K562 (cell line): ENCODE results near the gene FOXR1. TPM values are rescaled to one million over a fixed set of nuclear protein-coding genes. Genes with fewer than 3 reads are reported as not detected.

Experiments
- ATF1 ChIP-seq, 2 experiments: fragments of 450-650 bp in 1 of 2; IDR thresholded peaks; 2 replicates each; pipeline ENCODE4 v1.6.1; 2016; ENCODE audit warnings: missing compliant biosample characterization in 1 of 2, missing genetic modification characterization in 1 of 2
- BDP1 ChIP-seq: IDR thresholded peaks from 3 replicates; pipeline ENCODE4 v1.6.1; 2011; ENCODE audit not compliant: insufficient read length, insufficient read depth
- ETV5 ChIP-seq: sonication (generic); formaldehyde crosslinking; IDR thresholded peaks from 2 replicates; pipeline ENCODE4 v1.4.0; 2020; ENCODE audit warnings: low read depth, mild to moderate bottlenecking, missing genetic modification reagents
- FOXA3 ChIP-seq, 2 experiments: fragments of 450-650 bp in 1 of 2; sonication (generic) in 1 of 2; formaldehyde crosslinking; IDR thresholded peaks in 1 of 2; conservative IDR thresholded peaks in 1 of 2; 2 replicates each; pipeline versions ENCODE4 v1.4.0 to v1.8.0; 2020 to 2022; ENCODE audit warnings: mild to moderate bottlenecking in 2 of 2, missing genetic modification reagents in 1 of 2
- FOXK2 ChIP-seq, 2 experiments: fragments of 450-650 bp; IDR thresholded peaks in 1 of 2; conservative IDR thresholded peaks in 1 of 2; 2 replicates each; pipeline ENCODE4 v1.6.1; 2016; ENCODE audit warnings: low read depth in 2 of 2, mild to moderate bottlenecking in 1 of 2
- SMC3 ChIP-seq: conservative IDR thresholded peaks from 2 replicates; pipeline ENCODE4 v1.6.1; 2011; ENCODE audit warnings: low read depth, low read length, improper control_type of control experiment; ENCODE audit not compliant: insufficient read depth
- TAF1 ChIP-seq: IDR thresholded peaks from 2 replicates; pipeline ENCODE4 v1.6.1; 2011; ENCODE audit warnings: mild to moderate bottlenecking, low read length, moderate library complexity; ENCODE audit not compliant: insufficient read depth, control insufficient read depth, severe bottlenecking; ENCODE audit errors: extremely low read depth
- ZFP36 ChIP-seq: fragments of 150-350 bp; IDR thresholded peaks from 2 replicates; pipeline ENCODE4 v1.6.1; 2018; ENCODE audit warnings: low read length, low read depth; ENCODE audit not compliant: partially characterized antibody
- ZFX ChIP-seq: sonication (generic); formaldehyde crosslinking; IDR thresholded peaks from 2 replicates; pipeline ENCODE4 v1.8.0; 2022; ENCODE audit warnings: mild to moderate bottlenecking, missing genetic modification reagents, moderate library complexity
- polyA plus RNA-seq, 8 experiments: library from polyadenylated mRNA; depleted of rRNA in 4 of 8; stranded (reverse) in 5 of 8; unstranded in 3 of 8; fragments of >200 nt; fragmentation: Nextera tagmentation in 2 of 8; fragmentation: Illumina TruSeq in 1 of 8; extraction: Ambion mirVana in 2 of 8; extraction: Trizol in 1 of 8; gene quantifications; 2 replicates each; pipeline versions ENCODE4 v1.2.1 to v1.2.3, GENCODE V29; 2011 to 2014; ENCODE audit warnings: inconsistent platforms in 1 of 8, missing spikeins in 1 of 8
- total RNA-seq, 7 experiments: library from RNA; depleted of rRNA in 6 of 7; stranded (reverse); fragments of >200 nt in 6 of 7; fragmentation: Illumina TruSeq in 2 of 7; extraction: Trizol in 2 of 7; gene quantifications; 2 replicates each; pipeline versions ENCODE4 v1.2.1 to v1.2.3, GENCODE V29; 2011 to 2021; ENCODE audit warnings: low replicate concordance in 1 of 7
- TF ChIP-seq, protein P1 (sequence below), 2 experiments: fragments of 450-650 bp in 1 of 2; IDR thresholded peaks; 2 replicates each; pipeline ENCODE4 v1.6.1; 2011 to 2017; ENCODE audit warnings: low read depth in 2 of 2, antibody characterized with exemption in 1 of 2, borderline replicate concordance in 1 of 2, low read length in 1 of 2, mild to moderate bottlenecking in 1 of 2, mixed read lengths in 1 of 2; ENCODE audit not compliant: control insufficient read depth in 1 of 2
- TF ChIP-seq, protein P2 (sequence below): fragments of 200-800 bp; sonication (Bioruptor generic); IDR thresholded peaks from 2 replicates; pipeline ENCODE4 v1.6.1; 2017; ENCODE audit warnings: missing genetic modification characterization, missing compliant biosample characterization
- TF ChIP-seq, protein P3 (sequence below), 2 experiments: IDR thresholded peaks; 2 replicates each; pipeline ENCODE4 v1.6.1; 2012; ENCODE audit warnings: improper control_type of control experiment in 2 of 2, low read depth in 2 of 2, low read length in 2 of 2, borderline replicate concordance in 1 of 2
- TF ChIP-seq, protein P4 (sequence below): fragments of 450-650 bp; IDR thresholded peaks from 2 replicates; pipeline ENCODE4 v1.6.1; 2018; ENCODE audit not compliant: partially characterized antibody

FOXR1 gene
- total and polyA plus RNA-seq, 9 of the 15 experiments (the other 6 are each of a cell fraction or from before 2014, with no cell fraction given), result not detected

DNA sequence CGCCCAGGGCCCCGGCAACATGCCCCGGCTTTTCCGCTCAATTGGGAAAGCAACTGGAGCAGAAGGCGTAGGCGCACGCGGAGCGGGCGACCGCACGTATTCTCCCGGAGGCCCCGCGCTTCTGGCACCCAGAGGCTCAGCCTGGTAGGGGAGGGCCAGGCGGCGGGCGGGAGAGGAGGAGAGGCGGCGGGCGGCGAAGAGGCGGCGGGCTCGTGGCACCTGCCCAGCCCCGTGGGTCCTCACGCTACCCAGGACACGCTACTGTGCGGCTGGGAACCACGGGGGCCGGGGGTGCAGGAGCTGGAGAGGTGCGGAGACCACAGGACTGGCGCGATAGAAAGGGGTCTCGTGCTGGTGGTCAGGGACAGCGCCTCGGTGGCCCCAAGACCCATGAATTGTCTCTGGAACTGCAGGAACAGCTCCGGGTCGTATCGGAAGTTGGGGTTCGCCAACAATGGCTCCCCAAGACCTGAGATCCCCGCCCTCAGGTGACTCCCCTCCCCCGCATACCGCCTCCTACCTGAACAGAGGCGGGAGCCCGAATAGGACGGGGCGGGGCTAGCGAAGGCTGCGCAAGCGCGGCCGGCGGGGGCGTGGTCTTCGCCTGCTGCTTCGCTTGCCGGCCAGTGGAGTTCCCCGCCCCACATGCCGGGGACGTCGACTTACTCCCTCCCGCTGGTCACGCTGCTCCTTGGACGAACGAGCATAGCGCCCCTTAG lies 58.9 kb downstream of the FOXR1 start, which contains the start of gene SLC37A4 (continued):
- peak; percentile 25; the same call in 1 of the 2 replicates for TF ChIP-seq ATF1 (CRISPR knock-in tag; IDR thresholded peaks at IDR 0.05)
- TF ChIP-seq ATF1 (tag; IDR thresholded peaks at IDR 0.05), result peak; percentile 80
- TF ChIP-seq, protein P1, sequence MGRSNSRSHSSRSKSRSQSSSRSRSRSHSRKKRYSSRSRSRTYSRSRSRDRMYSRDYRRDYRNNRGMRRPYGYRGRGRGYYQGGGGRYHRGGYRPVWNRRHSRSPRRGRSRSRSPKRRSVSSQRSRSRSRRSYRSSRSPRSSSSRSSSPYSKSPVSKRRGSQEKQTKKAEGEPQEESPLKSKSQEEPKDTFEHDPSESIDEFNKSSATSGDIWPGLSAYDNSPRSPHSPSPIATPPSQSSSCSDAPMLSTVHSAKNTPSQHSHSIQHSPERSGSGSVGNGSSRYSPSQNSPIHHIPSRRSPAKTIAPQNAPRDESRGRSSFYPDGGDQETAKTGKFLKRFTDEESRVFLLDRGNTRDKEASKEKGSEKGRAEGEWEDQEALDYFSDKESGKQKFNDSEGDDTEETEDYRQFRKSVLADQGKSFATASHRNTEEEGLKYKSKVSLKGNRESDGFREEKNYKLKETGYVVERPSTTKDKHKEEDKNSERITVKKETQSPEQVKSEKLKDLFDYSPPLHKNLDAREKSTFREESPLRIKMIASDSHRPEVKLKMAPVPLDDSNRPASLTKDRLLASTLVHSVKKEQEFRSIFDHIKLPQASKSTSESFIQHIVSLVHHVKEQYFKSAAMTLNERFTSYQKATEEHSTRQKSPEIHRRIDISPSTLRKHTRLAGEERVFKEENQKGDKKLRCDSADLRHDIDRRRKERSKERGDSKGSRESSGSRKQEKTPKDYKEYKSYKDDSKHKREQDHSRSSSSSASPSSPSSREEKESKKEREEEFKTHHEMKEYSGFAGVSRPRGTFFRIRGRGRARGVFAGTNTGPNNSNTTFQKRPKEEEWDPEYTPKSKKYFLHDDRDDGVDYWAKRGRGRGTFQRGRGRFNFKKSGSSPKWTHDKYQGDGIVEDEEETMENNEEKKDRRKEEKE (IDR thresholded peaks at IDR 0.05; ENCODE audit: borderline replicate concordance in 1 of 2, control insufficient read depth in 1 of 2, low read depth in 2 of 2, low read length in 1 of 2), result 0 out of 4 replicates have a peak, but pooled peaks of 1 of the 2 experiments have one; percentile 72
- no peak for TF ChIP-seq BDP1
- TF ChIP-seq SMC3, result peak; percentile 49; the same call in 1 of the 2 replicates
- TF ChIP-seq, protein P2, sequence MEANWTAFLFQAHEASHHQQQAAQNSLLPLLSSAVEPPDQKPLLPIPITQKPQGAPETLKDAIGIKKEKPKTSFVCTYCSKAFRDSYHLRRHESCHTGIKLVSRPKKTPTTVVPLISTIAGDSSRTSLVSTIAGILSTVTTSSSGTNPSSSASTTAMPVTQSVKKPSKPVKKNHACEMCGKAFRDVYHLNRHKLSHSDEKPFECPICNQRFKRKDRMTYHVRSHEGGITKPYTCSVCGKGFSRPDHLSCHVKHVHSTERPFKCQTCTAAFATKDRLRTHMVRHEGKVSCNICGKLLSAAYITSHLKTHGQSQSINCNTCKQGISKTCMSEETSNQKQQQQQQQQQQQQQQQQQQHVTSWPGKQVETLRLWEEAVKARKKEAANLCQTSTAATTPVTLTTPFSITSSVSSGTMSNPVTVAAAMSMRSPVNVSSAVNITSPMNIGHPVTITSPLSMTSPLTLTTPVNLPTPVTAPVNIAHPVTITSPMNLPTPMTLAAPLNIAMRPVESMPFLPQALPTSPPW (CRISPR knock-in tag), result peak; percentile 89
- TF ChIP-seq, protein P3, sequence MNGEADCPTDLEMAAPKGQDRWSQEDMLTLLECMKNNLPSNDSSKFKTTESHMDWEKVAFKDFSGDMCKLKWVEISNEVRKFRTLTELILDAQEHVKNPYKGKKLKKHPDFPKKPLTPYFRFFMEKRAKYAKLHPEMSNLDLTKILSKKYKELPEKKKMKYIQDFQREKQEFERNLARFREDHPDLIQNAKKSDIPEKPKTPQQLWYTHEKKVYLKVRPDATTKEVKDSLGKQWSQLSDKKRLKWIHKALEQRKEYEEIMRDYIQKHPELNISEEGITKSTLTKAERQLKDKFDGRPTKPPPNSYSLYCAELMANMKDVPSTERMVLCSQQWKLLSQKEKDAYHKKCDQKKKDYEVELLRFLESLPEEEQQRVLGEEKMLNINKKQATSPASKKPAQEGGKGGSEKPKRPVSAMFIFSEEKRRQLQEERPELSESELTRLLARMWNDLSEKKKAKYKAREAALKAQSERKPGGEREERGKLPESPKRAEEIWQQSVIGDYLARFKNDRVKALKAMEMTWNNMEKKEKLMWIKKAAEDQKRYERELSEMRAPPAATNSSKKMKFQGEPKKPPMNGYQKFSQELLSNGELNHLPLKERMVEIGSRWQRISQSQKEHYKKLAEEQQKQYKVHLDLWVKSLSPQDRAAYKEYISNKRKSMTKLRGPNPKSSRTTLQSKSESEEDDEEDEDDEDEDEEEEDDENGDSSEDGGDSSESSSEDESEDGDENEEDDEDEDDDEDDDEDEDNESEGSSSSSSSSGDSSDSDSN (IDR thresholded peaks at IDR 0.05; ENCODE audit: borderline replicate concordance in 1 of 2, low read depth in 2 of 2, low read length in 2 of 2), result peak in 1 of 2 experiments; percentile 69; a peak in 1 of 4 replicates
- peak; percentile 54 for TF ChIP-seq TAF1
- TF ChIP-seq ZFX (CRISPR knock-in tag), result peak; percentile 43; the same call in 1 of the 2 replicates
- peak in 1 of 2 experiments; percentile 66; a peak in 1 of 4 replicates for TF ChIP-seq FOXA3 (CRISPR knock-in tag; conservative IDR thresholded peaks at IDR 0.05 in 1 of 2, IDR thresholded peaks at IDR 0.05 in 1 of 2)
- TF ChIP-seq, protein P4, sequence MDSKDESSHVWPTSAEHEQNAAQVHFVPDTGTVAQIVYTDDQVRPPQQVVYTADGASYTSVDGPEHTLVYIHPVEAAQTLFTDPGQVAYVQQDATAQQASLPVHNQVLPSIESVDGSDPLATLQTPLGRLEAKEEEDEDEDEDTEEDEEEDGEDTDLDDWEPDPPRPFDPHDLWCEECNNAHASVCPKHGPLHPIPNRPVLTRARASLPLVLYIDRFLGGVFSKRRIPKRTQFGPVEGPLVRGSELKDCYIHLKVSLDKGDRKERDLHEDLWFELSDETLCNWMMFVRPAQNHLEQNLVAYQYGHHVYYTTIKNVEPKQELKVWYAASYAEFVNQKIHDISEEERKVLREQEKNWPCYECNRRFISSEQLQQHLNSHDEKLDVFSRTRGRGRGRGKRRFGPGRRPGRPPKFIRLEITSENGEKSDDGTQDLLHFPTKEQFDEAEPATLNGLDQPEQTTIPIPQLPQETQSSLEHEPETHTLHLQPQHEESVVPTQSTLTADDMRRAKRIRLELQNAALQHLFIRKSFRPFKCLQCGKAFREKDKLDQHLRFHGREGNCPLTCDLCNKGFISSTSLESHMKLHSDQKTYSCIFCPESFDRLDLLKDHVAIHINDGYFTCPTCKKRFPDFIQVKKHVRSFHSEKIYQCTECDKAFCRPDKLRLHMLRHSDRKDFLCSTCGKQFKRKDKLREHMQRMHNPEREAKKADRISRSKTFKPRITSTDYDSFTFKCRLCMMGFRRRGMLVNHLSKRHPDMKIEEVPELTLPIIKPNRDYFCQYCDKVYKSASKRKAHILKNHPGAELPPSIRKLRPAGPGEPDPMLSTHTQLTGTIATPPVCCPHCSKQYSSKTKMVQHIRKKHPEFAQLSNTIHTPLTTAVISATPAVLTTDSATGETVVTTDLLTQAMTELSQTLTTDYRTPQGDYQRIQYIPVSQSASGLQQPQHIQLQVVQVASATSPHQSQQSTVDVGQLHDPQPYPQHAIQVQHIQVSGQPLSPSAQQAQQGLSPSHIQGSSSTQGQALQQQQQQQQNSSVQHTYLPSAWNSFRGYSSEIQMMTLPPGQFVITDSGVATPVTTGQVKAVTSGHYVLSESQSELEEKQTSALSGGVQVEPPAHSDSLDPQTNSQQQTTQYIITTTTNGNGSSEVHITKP, result no peak
- 0 out of 4 replicates have a peak, but pooled peaks of 1 of the 2 experiments have one; percentile 23 for TF ChIP-seq FOXK2 (conservative IDR thresholded peaks at IDR 0.05 in 1 of 2, IDR thresholded peaks at IDR 0.05 in 1 of 2; ENCODE audit: low read depth in 2 of 2)
- peak; percentile 23; the same call in 1 of the 2 replicates for TF ChIP-seq ETV5 (CRISPR knock-in tag)
- TF ChIP-seq ZFP36, result peak; percentile 26
